Uterus (tissue), 2 donors: ENCODE measurements around the gene SPA17.

Experiments
- POLR2A ChIP-seq, 2 donors: fragments of 450-650 bp; IDR thresholded peaks; one replicate each; pipeline ENCODE4 v1.6.1; 2016; ENCODE audit warnings: antibody characterized with exemption in 2 of 2, mild to moderate bottlenecking in 1 of 2, moderate library complexity in 1 of 2
- TF ChIP-seq, protein P1 (sequence below), 4 experiments: fragments of 200-600 bp in 2 of 4; fragments of 450-650 bp in 2 of 4; sonication (generic) in 2 of 4; IDR thresholded peaks; one replicate each; pipeline ENCODE4 v1.5.1; 2016 to 2019; ENCODE audit warnings: antibody characterized with exemption in 4 of 4, mild to moderate bottlenecking in 2 of 4, moderate library complexity in 1 of 4

DNA sequence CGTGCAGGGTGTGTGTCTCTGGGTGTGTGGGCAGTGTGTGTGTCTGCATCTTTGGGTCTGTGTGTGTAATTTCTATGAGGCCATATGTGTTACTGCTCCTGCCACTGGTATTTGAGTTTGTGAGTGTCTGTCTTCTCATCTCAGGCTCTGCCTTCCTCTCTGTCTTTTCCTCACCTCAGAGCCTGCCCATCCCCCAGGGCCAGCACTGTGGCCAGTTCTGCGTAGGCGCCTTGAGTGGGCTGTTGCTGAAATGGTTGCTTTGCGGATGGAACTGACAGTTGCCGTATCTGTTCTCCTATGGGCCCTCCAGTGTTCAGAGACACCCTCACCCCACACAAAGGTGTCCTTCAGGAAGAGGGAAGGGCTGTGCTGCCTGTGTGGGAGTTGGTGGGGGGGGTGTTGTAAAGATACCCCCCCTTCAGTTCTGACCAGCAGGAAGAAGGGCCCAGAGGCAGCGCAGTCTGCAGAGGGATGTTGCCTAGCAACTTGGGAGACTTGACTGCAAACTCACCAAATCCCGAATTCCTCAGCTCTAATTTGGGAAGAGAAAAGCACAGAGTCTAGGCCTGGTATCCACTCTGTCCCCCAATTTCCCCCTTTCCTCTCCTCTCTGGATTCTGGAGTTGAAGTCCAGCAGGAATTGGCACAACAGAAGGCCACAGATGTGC, 64.1 kb downstream of the SPA17 start:
- TF ChIP-seq, protein P1, sequence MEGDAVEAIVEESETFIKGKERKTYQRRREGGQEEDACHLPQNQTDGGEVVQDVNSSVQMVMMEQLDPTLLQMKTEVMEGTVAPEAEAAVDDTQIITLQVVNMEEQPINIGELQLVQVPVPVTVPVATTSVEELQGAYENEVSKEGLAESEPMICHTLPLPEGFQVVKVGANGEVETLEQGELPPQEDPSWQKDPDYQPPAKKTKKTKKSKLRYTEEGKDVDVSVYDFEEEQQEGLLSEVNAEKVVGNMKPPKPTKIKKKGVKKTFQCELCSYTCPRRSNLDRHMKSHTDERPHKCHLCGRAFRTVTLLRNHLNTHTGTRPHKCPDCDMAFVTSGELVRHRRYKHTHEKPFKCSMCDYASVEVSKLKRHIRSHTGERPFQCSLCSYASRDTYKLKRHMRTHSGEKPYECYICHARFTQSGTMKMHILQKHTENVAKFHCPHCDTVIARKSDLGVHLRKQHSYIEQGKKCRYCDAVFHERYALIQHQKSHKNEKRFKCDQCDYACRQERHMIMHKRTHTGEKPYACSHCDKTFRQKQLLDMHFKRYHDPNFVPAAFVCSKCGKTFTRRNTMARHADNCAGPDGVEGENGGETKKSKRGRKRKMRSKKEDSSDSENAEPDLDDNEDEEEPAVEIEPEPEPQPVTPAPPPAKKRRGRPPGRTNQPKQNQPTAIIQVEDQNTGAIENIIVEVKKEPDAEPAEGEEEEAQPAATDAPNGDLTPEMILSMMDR (IDR thresholded peaks at IDR 0.05), result no peak
- TF ChIP-seq POLR2A (IDR thresholded peaks at IDR 0.05), result no peak
